GM12878 (cell line): ENCODE measurements around the gene MFN2. TPM values are rescaled to one million over a fixed set of nuclear protein-coding genes. Genes with fewer than 3 reads are reported as not detected.

Experiments used
- ATAC-seq: fragments of 200-7000 bp; cut with Tn5 transposase; 3 replicates; pipeline ENCODE4 v1.9.1; 2020; ENCODE audit warnings: mild to moderate bottlenecking, moderate library complexity
- BruUV-seq: library from RNA; stranded (reverse); fragments of 400-500 nt; replicated peaks from 2 replicates; lab custom pipeline; 2021; lab: Mats Ljungman, UMichigan
- CTCF ChIA-PET: fragments of 300-600 bp; sonication (Branson Sonifier 250); formaldehyde crosslinking; extraction: SDS; loops from one replicate; lab custom pipeline; 2021; ENCODE audit warnings: inconsistent platforms; lab: Yijun Ruan, JAX
- POLR2A ChIA-PET: fragments of 350-600 bp; formaldehyde crosslinking; extraction: SDS; loops from one replicate; lab custom pipeline; 2021; ENCODE audit warnings: inconsistent platforms; lab: Charles Lee
- RAD21 ChIA-PET: fragments of 300-600 bp; sonication (Branson Sonifier 250); formaldehyde crosslinking; loops from one replicate; lab custom pipeline; 2023; ENCODE audit warnings: antibody characterized with exemption; ENCODE audit not compliant: unreplicated experiment; lab: Charles Lee
- SMC1A ChIA-PET: fragments of 300-600 bp; sonication (Branson Sonifier 250); formaldehyde crosslinking; loops from one replicate; lab custom pipeline; 2023; ENCODE audit not compliant: unreplicated experiment, uncharacterized antibody; lab: Charles Lee
- DNase-seq: peaks from one replicate; pipeline ENCODE4 v3.0.0-alpha.2; 2011; ENCODE audit warnings: low read depth, low spot score
- FAIRE-seq: peaks from 3 replicates; lab custom pipeline; 2011; peaks lifted over from hg19 to GRCh38; lab: Jason Lieb, UNC
- H2AFZ ChIP-seq: 2 replicates; pipeline ENCODE4 v1.6.0; 2011; ENCODE audit warnings: low read depth, low read length, control low read depth; ENCODE audit not compliant: control insufficient read depth
- H3K27ac ChIP-seq: 2 replicates; pipeline ENCODE4 v1.5.1; 2011; ENCODE audit warnings: control low read depth; ENCODE audit not compliant: control insufficient read depth, insufficient read depth
- H3K27me3 ChIP-seq, 2 experiments: replicated peaks in 1 of 2; 2 replicates each; pipeline versions ENCODE4 v1.6.0 to v1.6.1; 2011; ENCODE audit warnings: low read length in 1 of 2; ENCODE audit not compliant: control insufficient read depth in 2 of 2, insufficient read depth in 2 of 2
- H3K36me3 ChIP-seq, 2 experiments: 2 replicates each; pipeline ENCODE4 v1.5.1; 2011; ENCODE audit warnings: low read length in 1 of 2; ENCODE audit not compliant: control insufficient read depth in 2 of 2, insufficient read depth in 2 of 2
- H3K4me1 ChIP-seq: 2 replicates; pipeline ENCODE4 v1.6.1; 2011; ENCODE audit warnings: mild to moderate bottlenecking, low read length, moderate library complexity, mixed read lengths; ENCODE audit not compliant: control insufficient read depth, insufficient read depth
- H3K4me2 ChIP-seq: 2 replicates; pipeline ENCODE4 v1.6.0; 2011; ENCODE audit warnings: control low read depth; ENCODE audit not compliant: control insufficient read depth, insufficient read depth
- H3K4me3 ChIP-seq: fragments of 200-600 bp; sonication (generic); 2 replicates; pipeline ENCODE4 v1.5.1; 2016
- H3K79me2 ChIP-seq: 2 replicates; pipeline ENCODE4 v1.6.0; 2011; ENCODE audit warnings: low read length; ENCODE audit not compliant: control insufficient read depth, insufficient read depth
- H3K9ac ChIP-seq: 2 replicates; pipeline ENCODE4 v1.8.0; 2011; ENCODE audit warnings: low read length, control low read depth, mixed read lengths; ENCODE audit not compliant: control insufficient read depth, insufficient read depth
- H3K9me3 ChIP-seq: replicated peaks from 3 replicates; pipeline ENCODE4 v1.5.1; 2011; ENCODE audit warnings: mild to moderate bottlenecking, low read length; ENCODE audit not compliant: control insufficient read depth, insufficient read depth
- H4K20me1 ChIP-seq: 2 replicates; pipeline ENCODE4 v1.6.0; 2011; ENCODE audit not compliant: control insufficient read depth, insufficient read depth
- CHD4 ChIP-seq: fragments of 200-600 bp; sonication (generic); IDR thresholded peaks from 2 replicates; pipeline ENCODE4 v1.6.1; 2016; ENCODE audit warnings: mild to moderate bottlenecking
- FOXK2 ChIP-seq: fragments of 450-650 bp; IDR thresholded peaks from 2 replicates; pipeline ENCODE4 v1.6.1; 2017; ENCODE audit warnings: mild to moderate bottlenecking, moderate library complexity
- IRF5 ChIP-seq: fragments of 450-650 bp; IDR thresholded peaks from 2 replicates; pipeline ENCODE4 v1.6.1; 2017; ENCODE audit warnings: borderline replicate concordance
- MTA3 ChIP-seq: IDR thresholded peaks from 2 replicates; pipeline ENCODE4 v1.6.1; 2012; ENCODE audit warnings: low read length, inconsistent platforms, borderline replicate concordance
- NFIC ChIP-seq: IDR thresholded peaks from 2 replicates; pipeline ENCODE4 v1.6.1; 2012; ENCODE audit warnings: low read depth, mild to moderate bottlenecking, inconsistent platforms, low read length, moderate library complexity
- NFYB ChIP-seq: IDR thresholded peaks from 2 replicates; pipeline ENCODE4 v1.6.1; 2011; ENCODE audit warnings: low read depth, mild to moderate bottlenecking, low read length, improper control_type of control experiment, moderate library complexity; ENCODE audit not compliant: insufficient read depth
- PBX3 ChIP-seq: IDR thresholded peaks from 2 replicates; pipeline ENCODE4 v1.6.1; 2011; ENCODE audit warnings: mild to moderate bottlenecking, low read depth, low read length, moderate library complexity; ENCODE audit not compliant: insufficient replicate concordance
- RAD21 ChIP-seq: IDR thresholded peaks from 2 replicates; pipeline ENCODE4 v1.6.1; 2011; ENCODE audit warnings: mild to moderate bottlenecking, low read depth, low read length, moderate library complexity; ENCODE audit not compliant: insufficient read depth
- REST ChIP-seq: IDR thresholded peaks from 2 replicates; pipeline ENCODE4 v1.6.1; 2012; ENCODE audit warnings: mild to moderate bottlenecking, low read depth, low read length
- ZNF274 ChIP-seq: IDR thresholded peaks from one replicate; pipeline ENCODE4 v1.8.0; 2011; ENCODE audit not compliant: insufficient read length, insufficient read depth
- ZNF592 ChIP-seq: fragments of 450-650 bp; IDR thresholded peaks from 2 replicates; pipeline ENCODE4 v1.6.1; 2017; ENCODE audit warnings: mild to moderate bottlenecking, moderate library complexity
- ZSCAN29 ChIP-seq: fragments of 450-650 bp; IDR thresholded peaks from 2 replicates; pipeline ENCODE4 v1.6.1; 2017; ENCODE audit warnings: mild to moderate bottlenecking, moderate library complexity
- ZZZ3 ChIP-seq: IDR thresholded peaks from 2 replicates; pipeline ENCODE4 v1.6.1; 2011; ENCODE audit warnings: low read depth; ENCODE audit not compliant: control insufficient read depth, insufficient read length
- WGBS: methylation state at CpG from one replicate; pipeline ENCODE4 v1.1.6; 2016; ENCODE audit warnings: low lambda C conversion rate; ENCODE audit not compliant: insufficient replicate concordance, insufficient coverage; ENCODE audit errors: missing lambda C conversion rate; 5-methylcytosine and 5-hydroxymethylcytosine counted together
- in situ Hi-C: fragments of 300-500 bp; cut with MboI; formaldehyde crosslinking; loops from 9 replicates; pipeline ENCODE4 v1.14.3; 2018; ENCODE audit warnings: mixed read lengths
- intact Hi-C: fragments of 100-400 bp; cut with micrococcal nuclease; formaldehyde crosslinking; loops from one replicate; pipeline ENCODE4 v1.14.2; 2022; ENCODE audit not compliant: unreplicated experiment
- polyA plus RNA-seq, 11 experiments: library from polyadenylated mRNA; depleted of rRNA in 4 of 11; unstranded in 6 of 11; stranded (reverse) in 5 of 11; fragments of >200 nt; fragmentation: Nextera tagmentation in 4 of 11; fragmentation: Illumina TruSeq in 1 of 11; extraction: Ambion mirVana in 4 of 11; extraction: Trizol in 1 of 11; gene quantifications; 1 replicate in 1 of 11; 2 replicates in 10 of 11; pipeline versions ENCODE4 v1.2.1 to v1.2.3, GENCODE V29; 2011 to 2016; ENCODE audit warnings: inconsistent platforms in 2 of 11, missing spikeins in 2 of 11, low read depth in 1 of 11
- total RNA-seq, 4 experiments: library from RNA; depleted of rRNA in 3 of 4; stranded (reverse); fragments of >200 nt in 3 of 4; fragmentation: Illumina TruSeq in 1 of 4; extraction: Trizol in 1 of 4; gene quantifications; 2 replicates each; pipeline versions ENCODE4 v1.2.1 to v1.2.3, GENCODE V29; 2013 to 2021

Gene MFN2
- total and polyA plus RNA-seq, 10 of the 15 experiments (the other 5 are each of a cell fraction or from before 2014, with no cell fraction given), result 5.3 to 64.4 (median 48.1) TPM

GRCh38 chr1:12048372-12048771 is 68.1 kb downstream of the MFN2 start:
- H3K79me2 ChIP-seq, result peaks cover 9% of the 10 kb centered on the region
- in situ Hi-C loops, result no loop called here
- ChIA-PET CTCF (interaction anchor here (0.8 to 4.4 kb wide), 9 partner anchors 8 to 46 kb away, joined by 3 to 37 read pairs (median 3); partner anchors contain the start of gene MIIP), SMC1A (interaction anchor here (1.8 to 14.3 kb wide), 4 partner anchors 9 to 30 kb away, joined by 11 to 209 read pairs (median 82); partner anchors contain the start of gene TNFRSF8), RAD21 (interaction anchor here (2.3 to 9.9 kb wide), 6 partner anchors 9 to 31 kb away, joined by 12 to 167 read pairs (median 41); partner anchors contain the start of genes MIIP and TNFRSF8), POLR2A (interaction anchor here (1.0 to 9.7 kb wide), 4 partner anchors 9 to 29 kb away, joined by 3 to 154 read pairs (median 48); partner anchors contain the start of gene TNFRSF8)
- H3K36me3 ChIP-seq, result no peaks in the 10 kb centered on the region
- no peaks in the 10 kb centered on the region for H3K9me3 ChIP-seq
- H3K27me3 ChIP-seq, result no peaks in the 10 kb centered on the region
- no peaks in the 10 kb centered on the region for H4K20me1 ChIP-seq
- no TSS peak for BruUV-seq
- intact Hi-C loops, result loop anchor here (5.0 kb wide), 1 partner anchor 114 kb away; no protein-coding TSS in a partner anchor
- ATAC-seq (no peak), DNase-seq (no peak), FAIRE-seq (no peak)
- no peak overlapping the region for H2AFZ ChIP-seq
- H3K27ac ChIP-seq, result peak overlapping the region; percentile 94
- H3K9ac ChIP-seq, result peak overlapping the region; percentile 81
- 33% methylated on average over 2 of the region's 2 CpGs for WGBS
- H3K4me2 ChIP-seq, result peak overlapping the region; percentile 17
- peaks cover 88% of the 10 kb centered on the region for H3K4me1 ChIP-seq
- H3K4me3 ChIP-seq, result no peak overlapping the region
- TF ChIP-seq NFYB (no peak), REST (no peak), FOXK2 (no peak), MTA3 (no peak), NFIC (no peak), PBX3 (no peak), ZZZ3 (no peak), RAD21 (no peak), ZSCAN29 (no peak), ZNF592 (no peak), IRF5 (no peak), ZNF274 (no peak), CHD4 (no peak)
